HepG2 (cell line): Measurements from ENCODE around the gene EFCAB8. TPM values are rescaled to one million over a fixed set of nuclear protein-coding genes. Genes with fewer than 3 reads are reported as not detected.

Source experiments
- CEBPG ChIP-seq: IDR thresholded peaks from 2 replicates; pipeline ENCODE4 v1.6.1; 2016
- ELF1 ChIP-seq: sonication (generic); formaldehyde crosslinking; IDR thresholded peaks from 2 replicates; pipeline ENCODE4 v1.4.0; 2020; ENCODE audit warnings: missing genetic modification reagents
- STAT5B ChIP-seq: sonication (generic); formaldehyde crosslinking; IDR thresholded peaks from 2 replicates; pipeline ENCODE4 v1.4.0; 2020; ENCODE audit warnings: missing genetic modification reagents
- ZNF264 ChIP-seq: sonication (generic); formaldehyde crosslinking; IDR thresholded peaks from 2 replicates; pipeline ENCODE4 v1.4.0; 2020; ENCODE audit warnings: missing genetic modification reagents
- polyA plus RNA-seq, 8 experiments: library from polyadenylated mRNA; depleted of rRNA in 3 of 8; stranded (reverse) in 7 of 8; unstranded in 1 of 8; fragments of >200 nt; fragmentation: Illumina TruSeq in 4 of 8; extraction: Trizol in 4 of 8; gene quantifications; 2 replicates each; pipeline versions ENCODE4 v1.2.1 to v1.2.3, GENCODE V29; 2011 to 2016; ENCODE audit warnings: low read depth in 4 of 8, missing spikeins in 1 of 8, mixed read lengths in 1 of 8; ENCODE audit not compliant: insufficient read depth in 1 of 8
- total RNA-seq, 5 experiments: library from RNA; depleted of rRNA; stranded (reverse); fragments of >200 nt; fragmentation: Illumina TruSeq; extraction: Trizol; gene quantifications; 2 replicates each; pipeline ENCODE4 v1.2.3, GENCODE V29; 2016; ENCODE audit warnings: low read depth in 1 of 5
- TF ChIP-seq, protein P1 (sequence below): sonication (generic); formaldehyde crosslinking; IDR thresholded peaks from 2 replicates; pipeline ENCODE4 v1.5.0; 2020; ENCODE audit warnings: mild to moderate bottlenecking, missing genetic modification reagents, borderline replicate concordance
- TF ChIP-seq, protein P2 (sequence below): sonication (generic); formaldehyde crosslinking; IDR thresholded peaks from 2 replicates; pipeline ENCODE4 v1.4.0; 2020; ENCODE audit warnings: missing genetic modification reagents, borderline replicate concordance

Gene EFCAB8
- total and polyA plus RNA-seq, 2 of the 13 experiments (the other 11 are each of a cell fraction or from before 2014, with no cell fraction given): 0.15 to 0.22 TPM

DNA sequence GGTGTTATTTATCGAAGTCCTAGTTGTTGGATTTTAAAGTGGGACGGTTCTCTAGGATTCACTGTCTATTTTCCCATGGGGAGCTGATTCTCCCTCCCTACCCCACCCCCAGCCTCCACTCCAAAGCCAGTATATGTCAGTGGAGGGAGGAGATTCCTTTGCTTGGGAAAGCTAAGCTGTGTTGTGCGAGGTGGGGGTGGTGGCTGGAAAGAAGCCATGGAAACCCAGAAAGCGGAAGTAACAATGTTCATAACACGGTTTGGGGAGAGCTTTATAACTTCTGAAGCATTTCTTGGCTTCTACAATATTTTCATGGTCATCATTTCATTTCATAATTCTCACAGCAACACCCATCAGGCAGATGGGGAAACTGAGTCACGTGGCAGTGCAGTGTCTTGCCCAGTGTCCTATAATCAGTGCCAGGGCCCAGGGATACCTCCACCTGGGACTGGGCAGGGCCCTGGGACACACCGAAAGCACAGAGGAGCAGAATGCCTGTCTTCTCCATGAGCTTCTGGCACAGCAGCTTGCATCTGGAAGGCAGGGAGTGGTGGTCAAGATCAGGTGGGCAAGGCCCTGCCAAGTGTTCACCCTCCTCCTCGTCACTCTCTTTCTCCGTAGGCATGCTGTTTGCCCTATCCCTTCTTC lies 141.0 kb downstream of the EFCAB8 start (continued):
- TF ChIP-seq, protein P1, sequence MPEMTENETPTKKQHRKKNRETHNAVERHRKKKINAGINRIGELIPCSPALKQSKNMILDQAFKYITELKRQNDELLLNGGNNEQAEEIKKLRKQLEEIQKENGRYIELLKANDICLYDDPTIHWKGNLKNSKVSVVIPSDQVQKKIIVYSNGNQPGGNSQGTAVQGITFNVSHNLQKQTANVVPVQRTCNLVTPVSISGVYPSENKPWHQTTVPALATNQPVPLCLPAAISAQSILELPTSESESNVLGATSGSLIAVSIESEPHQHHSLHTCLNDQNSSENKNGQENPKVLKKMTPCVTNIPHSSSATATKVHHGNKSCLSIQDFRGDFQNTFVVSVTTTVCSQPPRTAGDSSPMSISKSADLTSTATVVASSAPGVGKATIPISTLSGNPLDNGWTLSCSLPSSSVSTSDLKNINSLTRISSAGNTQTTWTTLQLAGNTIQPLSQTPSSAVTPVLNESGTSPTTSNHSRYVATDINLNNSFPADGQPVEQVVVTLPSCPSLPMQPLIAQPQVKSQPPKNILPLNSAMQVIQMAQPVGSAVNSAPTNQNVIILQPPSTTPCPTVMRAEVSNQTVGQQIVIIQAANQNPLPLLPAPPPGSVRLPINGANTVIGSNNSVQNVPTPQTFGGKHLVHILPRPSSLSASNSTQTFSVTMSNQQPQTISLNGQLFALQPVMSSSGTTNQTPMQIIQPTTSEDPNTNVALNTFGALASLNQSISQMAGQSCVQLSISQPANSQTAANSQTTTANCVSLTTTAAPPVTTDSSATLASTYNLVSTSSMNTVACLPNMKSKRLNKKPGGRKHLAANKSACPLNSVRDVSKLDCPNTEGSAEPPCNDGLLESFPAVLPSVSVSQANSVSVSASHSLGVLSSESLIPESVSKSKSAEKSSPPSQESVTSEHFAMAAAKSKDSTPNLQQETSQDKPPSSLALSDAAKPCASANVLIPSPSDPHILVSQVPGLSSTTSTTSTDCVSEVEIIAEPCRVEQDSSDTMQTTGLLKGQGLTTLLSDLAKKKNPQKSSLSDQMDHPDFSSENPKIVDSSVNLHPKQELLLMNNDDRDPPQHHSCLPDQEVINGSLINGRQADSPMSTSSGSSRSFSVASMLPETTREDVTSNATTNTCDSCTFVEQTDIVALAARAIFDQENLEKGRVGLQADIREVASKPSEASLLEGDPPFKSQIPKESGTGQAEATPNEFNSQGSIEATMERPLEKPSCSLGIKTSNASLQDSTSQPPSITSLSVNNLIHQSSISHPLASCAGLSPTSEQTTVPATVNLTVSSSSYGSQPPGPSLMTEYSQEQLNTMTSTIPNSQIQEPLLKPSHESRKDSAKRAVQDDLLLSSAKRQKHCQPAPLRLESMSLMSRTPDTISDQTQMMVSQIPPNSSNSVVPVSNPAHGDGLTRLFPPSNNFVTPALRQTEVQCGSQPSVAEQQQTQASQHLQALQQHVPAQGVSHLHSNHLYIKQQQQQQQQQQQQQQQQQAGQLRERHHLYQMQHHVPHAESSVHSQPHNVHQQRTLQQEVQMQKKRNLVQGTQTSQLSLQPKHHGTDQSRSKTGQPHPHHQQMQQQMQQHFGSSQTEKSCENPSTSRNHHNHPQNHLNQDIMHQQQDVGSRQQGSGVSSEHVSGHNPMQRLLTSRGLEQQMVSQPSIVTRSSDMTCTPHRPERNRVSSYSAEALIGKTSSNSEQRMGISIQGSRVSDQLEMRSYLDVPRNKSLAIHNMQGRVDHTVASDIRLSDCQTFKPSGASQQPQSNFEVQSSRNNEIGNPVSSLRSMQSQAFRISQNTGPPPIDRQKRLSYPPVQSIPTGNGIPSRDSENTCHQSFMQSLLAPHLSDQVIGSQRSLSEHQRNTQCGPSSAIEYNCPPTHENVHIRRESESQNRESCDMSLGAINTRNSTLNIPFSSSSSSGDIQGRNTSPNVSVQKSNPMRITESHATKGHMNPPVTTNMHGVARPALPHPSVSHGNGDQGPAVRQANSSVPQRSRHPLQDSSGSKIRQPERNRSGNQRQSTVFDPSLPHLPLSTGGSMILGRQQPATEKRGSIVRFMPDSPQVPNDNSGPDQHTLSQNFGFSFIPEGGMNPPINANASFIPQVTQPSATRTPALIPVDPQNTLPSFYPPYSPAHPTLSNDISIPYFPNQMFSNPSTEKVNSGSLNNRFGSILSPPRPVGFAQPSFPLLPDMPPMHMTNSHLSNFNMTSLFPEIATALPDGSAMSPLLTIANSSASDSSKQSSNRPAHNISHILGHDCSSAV (CRISPR knock-in tag): no peak
- TF ChIP-seq ZNF264: no peak
- TF ChIP-seq, protein P2, sequence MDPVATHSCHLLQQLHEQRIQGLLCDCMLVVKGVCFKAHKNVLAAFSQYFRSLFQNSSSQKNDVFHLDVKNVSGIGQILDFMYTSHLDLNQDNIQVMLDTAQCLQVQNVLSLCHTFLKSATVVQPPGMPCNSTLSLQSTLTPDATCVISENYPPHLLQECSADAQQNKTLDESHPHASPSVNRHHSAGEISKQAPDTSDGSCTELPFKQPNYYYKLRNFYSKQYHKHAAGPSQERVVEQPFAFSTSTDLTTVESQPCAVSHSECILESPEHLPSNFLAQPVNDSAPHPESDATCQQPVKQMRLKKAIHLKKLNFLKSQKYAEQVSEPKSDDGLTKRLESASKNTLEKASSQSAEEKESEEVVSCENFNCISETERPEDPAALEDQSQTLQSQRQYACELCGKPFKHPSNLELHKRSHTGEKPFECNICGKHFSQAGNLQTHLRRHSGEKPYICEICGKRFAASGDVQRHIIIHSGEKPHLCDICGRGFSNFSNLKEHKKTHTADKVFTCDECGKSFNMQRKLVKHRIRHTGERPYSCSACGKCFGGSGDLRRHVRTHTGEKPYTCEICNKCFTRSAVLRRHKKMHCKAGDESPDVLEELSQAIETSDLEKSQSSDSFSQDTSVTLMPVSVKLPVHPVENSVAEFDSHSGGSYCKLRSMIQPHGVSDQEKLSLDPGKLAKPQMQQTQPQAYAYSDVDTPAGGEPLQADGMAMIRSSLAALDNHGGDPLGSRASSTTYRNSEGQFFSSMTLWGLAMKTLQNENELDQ (CRISPR knock-in tag): no peak
- TF ChIP-seq ELF1 (CRISPR knock-in tag): 0 out of 2 replicates have a peak, but pooled peaks have one; percentile 38
- peak; percentile 58 for TF ChIP-seq CEBPG
- TF ChIP-seq STAT5B (CRISPR knock-in tag): no peak
